ENCODE measurements around the gene JAG2. TPM values are rescaled to one million over a fixed set of nuclear protein-coding genes. Genes with fewer than 3 reads are reported as not detected.

Gene JAG2
- total and polyA plus RNA-seq, 2 of the 13 experiments (the other 11 are each of a cell fraction or from before 2014, with no cell fraction given) = 0.04 to 0.16 TPM

DNA sequence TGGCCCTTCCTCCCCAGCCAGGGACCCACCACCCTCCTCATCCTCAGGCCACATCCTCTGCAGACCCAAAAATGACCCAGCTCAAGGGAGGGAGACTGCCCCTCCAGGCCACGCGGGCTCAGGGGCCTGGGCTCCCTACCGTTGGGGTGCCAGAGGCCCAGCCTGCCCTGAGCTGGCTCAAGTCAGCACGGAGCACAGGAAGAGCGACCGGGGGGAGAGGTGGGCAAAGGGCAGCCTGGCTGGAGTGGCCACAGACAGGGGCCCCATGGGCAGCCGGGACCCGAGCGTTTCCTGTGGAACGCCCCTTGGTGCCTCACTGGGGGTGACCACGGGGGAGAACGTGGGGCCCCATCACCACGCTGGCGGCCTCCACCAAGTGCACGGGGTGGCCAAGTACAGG, 10.7 kb downstream of the JAG2 start:
- no peak overlapping the region for H3K9ac ChIP-seq (ENCODE audit: insufficient read depth, low read depth, low read length)
- CTCF ChIA-PET (ENCODE audit: low intra/inter-chr PET ratio, low total read pairs) = no interaction called here
- no peak overlapping the region for H3K4me2 ChIP-seq (ENCODE audit: low read depth, low read length)
- no peak for ATAC-seq
- no peaks in the 10 kb centered on the region for H3K9me3 ChIP-seq (ENCODE audit: low read length)
- no TSS peak for BruUV-seq (replicated peaks)
- no peak overlapping the region for H3K27ac ChIP-seq (ENCODE audit: extremely low read length, insufficient read depth, low read length)
- H3K36me3 ChIP-seq (replicated peaks in 1 of 2; ENCODE audit: control insufficient read depth in 1 of 2, insufficient read depth in 2 of 2, low read length in 2 of 2) = no peaks in the 10 kb centered on the region
- intact Hi-C loops (cut with micrococcal nuclease; ENCODE audit: unreplicated experiment) = no loop called here
- WGBS (ENCODE audit: low lambda C conversion rate) = no CpG with 5 or more reads among the region's 15 CpGs
- peaks cover 35 to 65% of the 10 kb centered on the region in 2 experiments for H3K27me3 ChIP-seq (ENCODE audit: control insufficient read depth in 1 of 2, insufficient read depth in 2 of 2, low read length in 2 of 2)
- H2AFZ ChIP-seq (ENCODE audit: low read length) = no peak overlapping the region
- H3K79me2 ChIP-seq (ENCODE audit: insufficient read depth, low read length) = no peaks in the 10 kb centered on the region
- POLR2A ChIA-PET = no interaction called here
- in situ Hi-C loops (cut with HindIII; ENCODE audit: extremely low pct_ligation_motif_present, low pct_unique_long_range_greater_than_20kb) = no loop called here
- H3K4me1 ChIP-seq (ENCODE audit: insufficient read depth, low read length) = peaks cover 9% of the 10 kb centered on the region; the same call in 1 of the 2 replicates
- no peak overlapping the region for H3K4me3 ChIP-seq (replicated peaks in 1 of 3; ENCODE audit: insufficient read depth in 1 of 3, low read depth in 2 of 3, low read length in 3 of 3)
- no peak for FAIRE-seq
- no peaks in the 10 kb centered on the region for H4K20me1 ChIP-seq (ENCODE audit: insufficient read depth, low read length)
- no peak for DNase-seq (ENCODE audit: low spot score)
- no peak for TF ChIP-seq ARHGAP35 (CRISPR knock-in tag; IDR thresholded peaks at IDR 0.05; ENCODE audit: borderline replicate concordance)
- no peak for TF ChIP-seq ELF4 (CRISPR knock-in tag; IDR thresholded peaks at IDR 0.05; ENCODE audit: borderline replicate concordance)
- 0 out of 2 replicates have a peak, but pooled peaks have one; percentile 11 for TF ChIP-seq ZNF768 (CRISPR knock-in tag; IDR thresholded peaks at IDR 0.05)
- TF ChIP-seq EHMT2 (IDR thresholded peaks at IDR 0.05; ENCODE audit: borderline replicate concordance, low read depth, low read length) = no peak
- no peak for TF ChIP-seq MYC (CRISPR knock-in tag; IDR thresholded peaks at IDR 0.05; ENCODE audit: borderline replicate concordance)
- TF ChIP-seq, protein P1, sequence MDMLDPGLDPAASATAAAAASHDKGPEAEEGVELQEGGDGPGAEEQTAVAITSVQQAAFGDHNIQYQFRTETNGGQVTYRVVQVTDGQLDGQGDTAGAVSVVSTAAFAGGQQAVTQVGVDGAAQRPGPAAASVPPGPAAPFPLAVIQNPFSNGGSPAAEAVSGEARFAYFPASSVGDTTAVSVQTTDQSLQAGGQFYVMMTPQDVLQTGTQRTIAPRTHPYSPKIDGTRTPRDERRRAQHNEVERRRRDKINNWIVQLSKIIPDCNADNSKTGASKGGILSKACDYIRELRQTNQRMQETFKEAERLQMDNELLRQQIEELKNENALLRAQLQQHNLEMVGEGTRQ (IDR thresholded peaks at IDR 0.05; ENCODE audit: low read depth, low read length) = no peak
- TF ChIP-seq, protein P1 (CRISPR knock-in tag; IDR thresholded peaks at IDR 0.05; ENCODE audit: borderline replicate concordance) = no peak
- TF ChIP-seq ZNF256 (CRISPR knock-in tag; conservative IDR thresholded peaks at IDR 0.05) = no peak
- no peak for TF ChIP-seq FOXJ3 (CRISPR knock-in tag; IDR thresholded peaks at IDR 0.05; ENCODE audit: borderline replicate concordance)
- TF ChIP-seq ZNF776 (CRISPR knock-in tag; IDR thresholded peaks at IDR 0.05) = no peak
